ENCODE data around the gene CACNA1I. TPM values are rescaled to one million over a fixed set of nuclear protein-coding genes. Genes with fewer than 3 reads are reported as not detected.
A peak's percentile ranks its signal among the peaks of the same experiment; 100 is the strongest.

Gene CACNA1I
- total and polyA plus RNA-seq, 7 donors, result 0.01 to 0.14 (median 0.04) TPM; not detected in 2

GRCh38 chr22:39643311-39644083, 72.9 kb downstream of the CACNA1I start:
- Histone ChIP-seq H3K27ac (no peak overlapping the region), H3K4me3 (no peak overlapping the region), H3K27me3 (ENCODE audit: insufficient read depth in 3 of 3, low read length in 2 of 3) (peaks cover 0 to 3% (median 2%) of the 10 kb centered on the region in 3 donors), H3K4me1 (no peaks in the 10 kb centered on the region), H3K9me3 (peaks cover 4% of the 10 kb centered on the region), H3K36me3 (ENCODE audit: insufficient read depth in 1 of 2, low read depth in 1 of 2) (no peaks in the 10 kb centered on the region)
- intact Hi-C loops (cut with DNase I), result no loop called here
- no peak for TF ChIP-seq CTCF (IDR thresholded peaks at IDR 0.05)
- ATAC-seq (no peak), DNase-seq (no peak)
- 70 to 77% (median 74%) methylated on average over 9 of the region's 9 CpGs for WGBS, 3 donors

GRCh38 chr22:39645532-39645931, 75.0 kb downstream of the CACNA1I start:
- ATAC-seq (no peak), DNase-seq (no peak)
- TF ChIP-seq CTCF (IDR thresholded peaks at IDR 0.05), result no peak
- no peak overlapping the region for H3K4me3 ChIP-seq
- H3K9me3 ChIP-seq, result no peaks in the 10 kb centered on the region
- H3K36me3 ChIP-seq (ENCODE audit: insufficient read depth in 1 of 2, low read depth in 1 of 2), result no peaks in the 10 kb centered on the region
- no peaks in the 10 kb centered on the region for H3K4me1 ChIP-seq
- no peak overlapping the region for H3K27ac ChIP-seq
- WGBS, 3 donors, result 63 to 73% (median 66%) methylated on average over 6 of the region's 6 CpGs
- H3K27me3 ChIP-seq (ENCODE audit: insufficient read depth in 3 of 3, low read length in 2 of 3), result peaks cover 0 to 6% (median 2%) of the 10 kb centered on the region in 3 donors
- intact Hi-C loops (cut with DNase I), result no loop called here

- intact Hi-C loops (cut with DNase I), result no loop called here
- DNase-seq, result no peak
- Histone ChIP-seq H3K27ac (no peak overlapping the region), H3K27me3 (ENCODE audit: insufficient read depth in 3 of 3, low read length in 2 of 3) (peaks cover 0 to 6% (median 2%) of the 10 kb centered on the region in 3 donors), H3K4me1 (no peaks in the 10 kb centered on the region), H3K4me3 (no peak overlapping the region), H3K36me3 (ENCODE audit: insufficient read depth in 1 of 2, low read depth in 1 of 2) (no peaks in the 10 kb centered on the region), H3K9me3 (no peaks in the 10 kb centered on the region)
- WGBS, 3 donors, result 60 to 69% (median 62%) methylated on average over 29 to 31 of the region's 31 CpGs
- no peak for ATAC-seq
- no peak for TF ChIP-seq CTCF (IDR thresholded peaks at IDR 0.05)
These were observed 76.0 kb downstream of the CACNA1I start for GRCh38 chr22:39646398-39647063.

GRCh38 chr22:39647836-39648629, 77.5 kb downstream of the CACNA1I start:
- intact Hi-C loops (cut with DNase I), result no loop called here
- Histone ChIP-seq H3K27ac (no peak overlapping the region), H3K9me3 (no peaks in the 10 kb centered on the region), H3K27me3 (ENCODE audit: insufficient read depth in 3 of 3, low read length in 2 of 3) (peaks cover 0 to 6% (median 2%) of the 10 kb centered on the region in 3 donors), H3K4me3 (no peak overlapping the region), H3K36me3 (ENCODE audit: insufficient read depth in 1 of 2, low read depth in 1 of 2) (no peaks in the 10 kb centered on the region), H3K4me1 (no peaks in the 10 kb centered on the region)
- TF ChIP-seq CTCF (IDR thresholded peaks at IDR 0.05), result no peak
- 71 to 78% (median 73%) methylated on average over 35 of the region's 35 CpGs for WGBS, 3 donors
- no peak for ATAC-seq
- peak in 1 of 2 donors; percentile 41 for DNase-seq

Measured in psoas muscle (tissue), 8 donors.